Inflammatory macrophage treated with lipopolysaccharide for 4 hours (primary cell): Measurements from ENCODE around the gene SPATA6L.

Source experiments
- DNase-seq: peaks from one replicate; pipeline ENCODE4 v3.0.0-alpha.2; 2020

SPATA6L gene

GRCh38 chr9:4548811-4549725 lies 117.2 kb downstream of the SPATA6L start:
- no peak for DNase-seq
